HL-60 (cell line): Measurements from ENCODE around the gene NCOA5.
A peak's percentile ranks its signal among the peaks of the same experiment; 100 is the strongest.

Source experiments
- DNase-seq, 2 experiments: peaks; one replicate each; pipeline ENCODE4 v3.0.0-alpha.2; 2010 to 2020; ENCODE audit warnings: low read depth in 1 of 2, low spot score in 1 of 2
- H3K27ac ChIP-seq: fragments of 250-450 bp; sonication (Bioruptor Pico); replicated peaks from 2 replicates; pipeline ENCODE4 v1.5.1; 2020; ENCODE audit warnings: mild to moderate bottlenecking, moderate library complexity
- H3K27me3 ChIP-seq: fragments of 250-450 bp; sonication (Bioruptor Pico); 2 replicates; pipeline ENCODE4 v1.5.1; 2021; ENCODE audit warnings: mild to moderate bottlenecking, moderate library complexity; ENCODE audit not compliant: insufficient read depth, poor library complexity, severe bottlenecking
- H3K4me3 ChIP-seq: replicated peaks from 2 replicates; pipeline ENCODE4 v1.5.1; 2011; ENCODE audit warnings: mild to moderate bottlenecking, control low read depth, low read length; ENCODE audit not compliant: insufficient read depth
- GABPA ChIP-seq: IDR thresholded peaks from 2 replicates; pipeline ENCODE4 v1.6.1; 2012; ENCODE audit warnings: low read depth
- POLR2AphosphoS5 ChIP-seq: IDR thresholded peaks from 2 replicates; pipeline ENCODE4 v1.6.1; 2012; ENCODE audit warnings: low read depth
- SPI1 ChIP-seq: IDR thresholded peaks from 2 replicates; pipeline ENCODE4 v1.6.1; 2012; ENCODE audit warnings: low read depth, mild to moderate bottlenecking, borderline replicate concordance
- TF ChIP-seq, protein P1 (sequence below): IDR thresholded peaks from one replicate; pipeline ENCODE4 v1.5.1; 2011; ENCODE audit warnings: low read length, control low read depth, inconsistent platforms; ENCODE audit not compliant: insufficient read depth
- TF ChIP-seq, protein P2 (sequence below): IDR thresholded peaks from 2 replicates; pipeline ENCODE4 v1.6.1; 2012; ENCODE audit warnings: low read depth; ENCODE audit not compliant: insufficient replicate concordance

The NCOA5 gene

DNA sequence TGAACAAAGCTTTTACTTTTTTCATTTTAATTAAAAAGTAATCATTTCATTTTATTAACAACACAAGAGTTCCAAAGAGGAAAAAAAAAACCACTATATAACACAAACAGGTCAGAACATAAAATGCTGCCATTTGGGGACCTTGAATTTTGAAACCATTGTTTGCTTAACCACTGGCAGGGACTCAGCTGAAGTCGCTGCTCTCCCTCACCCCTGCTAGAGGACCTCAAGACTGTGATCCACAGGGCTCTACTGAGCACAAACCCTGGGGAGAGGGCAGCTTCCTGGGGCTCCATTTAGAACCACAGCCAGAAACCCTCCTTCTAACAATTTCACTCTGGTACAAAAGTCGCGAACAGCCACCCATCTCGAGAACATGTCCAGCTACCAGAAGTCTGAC, 28.8 kb downstream of the NCOA5 start:
- H3K4me3 ChIP-seq: no peak overlapping the region
- no peaks in the 10 kb centered on the region for H3K27me3 ChIP-seq
- TF ChIP-seq POLR2AphosphoS5 (no peak), GABPA (no peak), SPI1 (no peak)
- TF ChIP-seq, protein P1, sequence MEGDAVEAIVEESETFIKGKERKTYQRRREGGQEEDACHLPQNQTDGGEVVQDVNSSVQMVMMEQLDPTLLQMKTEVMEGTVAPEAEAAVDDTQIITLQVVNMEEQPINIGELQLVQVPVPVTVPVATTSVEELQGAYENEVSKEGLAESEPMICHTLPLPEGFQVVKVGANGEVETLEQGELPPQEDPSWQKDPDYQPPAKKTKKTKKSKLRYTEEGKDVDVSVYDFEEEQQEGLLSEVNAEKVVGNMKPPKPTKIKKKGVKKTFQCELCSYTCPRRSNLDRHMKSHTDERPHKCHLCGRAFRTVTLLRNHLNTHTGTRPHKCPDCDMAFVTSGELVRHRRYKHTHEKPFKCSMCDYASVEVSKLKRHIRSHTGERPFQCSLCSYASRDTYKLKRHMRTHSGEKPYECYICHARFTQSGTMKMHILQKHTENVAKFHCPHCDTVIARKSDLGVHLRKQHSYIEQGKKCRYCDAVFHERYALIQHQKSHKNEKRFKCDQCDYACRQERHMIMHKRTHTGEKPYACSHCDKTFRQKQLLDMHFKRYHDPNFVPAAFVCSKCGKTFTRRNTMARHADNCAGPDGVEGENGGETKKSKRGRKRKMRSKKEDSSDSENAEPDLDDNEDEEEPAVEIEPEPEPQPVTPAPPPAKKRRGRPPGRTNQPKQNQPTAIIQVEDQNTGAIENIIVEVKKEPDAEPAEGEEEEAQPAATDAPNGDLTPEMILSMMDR: no peak
- TF ChIP-seq, protein P2, sequence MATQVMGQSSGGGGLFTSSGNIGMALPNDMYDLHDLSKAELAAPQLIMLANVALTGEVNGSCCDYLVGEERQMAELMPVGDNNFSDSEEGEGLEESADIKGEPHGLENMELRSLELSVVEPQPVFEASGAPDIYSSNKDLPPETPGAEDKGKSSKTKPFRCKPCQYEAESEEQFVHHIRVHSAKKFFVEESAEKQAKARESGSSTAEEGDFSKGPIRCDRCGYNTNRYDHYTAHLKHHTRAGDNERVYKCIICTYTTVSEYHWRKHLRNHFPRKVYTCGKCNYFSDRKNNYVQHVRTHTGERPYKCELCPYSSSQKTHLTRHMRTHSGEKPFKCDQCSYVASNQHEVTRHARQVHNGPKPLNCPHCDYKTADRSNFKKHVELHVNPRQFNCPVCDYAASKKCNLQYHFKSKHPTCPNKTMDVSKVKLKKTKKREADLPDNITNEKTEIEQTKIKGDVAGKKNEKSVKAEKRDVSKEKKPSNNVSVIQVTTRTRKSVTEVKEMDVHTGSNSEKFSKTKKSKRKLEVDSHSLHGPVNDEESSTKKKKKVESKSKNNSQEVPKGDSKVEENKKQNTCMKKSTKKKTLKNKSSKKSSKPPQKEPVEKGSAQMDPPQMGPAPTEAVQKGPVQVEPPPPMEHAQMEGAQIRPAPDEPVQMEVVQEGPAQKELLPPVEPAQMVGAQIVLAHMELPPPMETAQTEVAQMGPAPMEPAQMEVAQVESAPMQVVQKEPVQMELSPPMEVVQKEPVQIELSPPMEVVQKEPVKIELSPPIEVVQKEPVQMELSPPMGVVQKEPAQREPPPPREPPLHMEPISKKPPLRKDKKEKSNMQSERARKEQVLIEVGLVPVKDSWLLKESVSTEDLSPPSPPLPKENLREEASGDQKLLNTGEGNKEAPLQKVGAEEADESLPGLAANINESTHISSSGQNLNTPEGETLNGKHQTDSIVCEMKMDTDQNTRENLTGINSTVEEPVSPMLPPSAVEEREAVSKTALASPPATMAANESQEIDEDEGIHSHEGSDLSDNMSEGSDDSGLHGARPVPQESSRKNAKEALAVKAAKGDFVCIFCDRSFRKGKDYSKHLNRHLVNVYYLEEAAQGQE: no peak
- DNase-seq: no peak
- H3K27ac ChIP-seq: 0 out of 2 replicates have a peak overlapping the region, but pooled peaks have one; percentile 30

DNA sequence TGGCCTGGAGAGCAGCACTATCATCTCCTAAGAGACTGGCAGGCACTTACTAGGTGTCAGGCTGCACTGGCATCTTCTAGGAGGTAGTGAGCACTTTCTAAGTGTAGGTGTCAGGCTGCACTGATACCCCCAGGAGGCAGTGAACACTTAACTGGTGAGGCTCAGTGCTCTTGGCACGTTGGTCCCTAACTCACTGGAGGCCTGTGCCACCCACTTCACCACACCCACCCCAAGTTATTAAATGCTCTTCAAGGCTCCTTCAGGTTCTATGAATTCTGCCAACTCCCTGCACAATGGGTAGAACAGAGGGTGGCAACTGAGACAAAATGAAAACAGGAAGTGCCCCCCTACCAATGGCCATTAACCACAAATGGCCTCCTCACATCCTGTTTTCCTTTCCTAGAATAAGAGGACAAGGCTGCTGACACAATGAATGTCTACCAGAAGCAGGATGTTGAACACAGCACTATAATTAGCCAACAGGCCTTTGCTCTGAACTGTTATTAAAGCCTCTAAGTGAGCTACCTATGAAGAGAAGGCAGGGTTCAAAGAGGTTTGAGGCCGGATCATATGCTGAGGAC, 29.4 kb downstream of the NCOA5 start:
- no peak overlapping the region for H3K4me3 ChIP-seq
- 0 out of 2 replicates have a peak overlapping the region, but pooled peaks have one; percentile 30 for H3K27ac ChIP-seq
- DNase-seq: peak in 1 of 2 experiments; percentile 67
- H3K27me3 ChIP-seq: no peaks in the 10 kb centered on the region
- no peak for TF ChIP-seq GABPA
- TF ChIP-seq SPI1: peak; percentile 88

DNA sequence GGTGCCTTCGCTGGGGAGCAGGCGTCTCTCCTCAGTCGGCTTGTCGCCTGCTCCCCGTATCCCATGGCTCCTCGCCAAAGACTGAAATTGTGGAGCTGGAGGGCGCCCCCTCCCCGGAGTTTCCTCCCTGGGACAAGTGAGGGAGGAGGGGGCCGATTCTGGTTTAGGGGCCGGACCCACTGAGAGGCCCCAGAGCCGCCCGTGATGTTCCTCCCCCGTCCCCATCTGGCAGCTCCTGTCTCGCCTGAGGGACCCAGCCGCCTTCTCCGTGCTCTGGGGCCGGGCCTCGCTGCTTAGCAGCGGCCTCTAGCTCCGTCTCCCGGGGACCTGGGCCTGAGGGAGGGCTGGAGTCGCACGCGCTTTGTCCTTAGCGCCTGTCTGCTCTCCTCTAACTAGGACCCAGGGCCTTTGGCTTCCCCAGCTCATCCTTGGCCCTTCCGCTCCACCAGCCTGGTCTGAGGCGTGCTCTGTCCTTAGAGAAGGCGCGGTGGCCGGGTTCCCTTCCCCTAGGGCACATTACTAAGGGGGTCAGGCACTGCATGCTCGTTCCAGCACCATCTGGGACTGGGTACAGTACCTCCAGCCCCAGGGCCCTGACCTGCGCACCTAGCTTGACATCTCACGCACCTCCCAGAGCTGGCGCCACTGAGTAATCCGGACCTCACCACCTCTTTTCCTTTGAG, 31.0 kb downstream of the NCOA5 start:
- DNase-seq: peak in 1 of 2 experiments; percentile 63
- TF ChIP-seq, protein P1: no peak
- no peak; the same call in 1 of the 2 replicates for TF ChIP-seq POLR2AphosphoS5
- no peak for TF ChIP-seq SPI1
- TF ChIP-seq GABPA: no peak
- TF ChIP-seq, protein P2: no peak
- Histone ChIP-seq H3K27ac (peak overlapping the region; percentile 31), H3K4me3 (peak overlapping the region; percentile 29), H3K27me3 (no peaks in the 10 kb centered on the region)

DNA sequence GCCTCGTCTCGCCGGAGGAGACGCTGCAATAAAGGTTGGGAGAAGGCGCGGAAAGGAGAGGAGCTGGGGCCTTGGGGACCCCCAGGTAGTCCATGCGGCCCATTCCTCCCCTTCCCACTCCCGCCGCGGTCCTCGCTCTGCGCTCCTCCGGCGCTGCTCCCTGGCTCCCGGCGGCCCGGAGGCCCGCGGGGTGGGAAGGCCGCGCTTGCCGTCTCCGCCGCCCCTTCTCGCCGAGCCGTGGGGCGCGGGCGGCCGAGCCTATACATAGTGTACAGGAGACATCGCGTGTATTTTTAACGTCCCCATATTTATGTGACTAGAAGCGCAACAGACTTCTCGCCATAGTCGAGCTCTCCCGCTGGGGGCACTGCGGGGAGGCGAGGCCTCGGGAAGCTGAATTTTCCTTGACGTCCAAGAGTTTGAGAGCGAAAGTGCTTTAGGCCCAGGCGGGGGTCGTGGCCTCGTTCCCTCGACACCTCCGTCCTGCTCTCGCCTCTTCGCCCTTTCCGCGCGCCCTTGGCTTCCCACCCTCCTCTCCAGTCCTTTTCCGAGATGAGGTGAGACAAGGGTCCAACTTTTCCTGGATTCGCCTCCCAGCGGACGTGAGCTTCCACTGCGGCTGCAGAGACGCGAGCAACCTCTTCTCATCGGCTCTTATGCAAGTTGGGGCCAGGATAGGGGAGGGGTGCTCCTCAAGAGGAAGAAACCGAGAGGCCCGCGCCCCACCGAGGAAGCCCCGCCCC, 31.7 kb downstream of the NCOA5 start:
- Histone ChIP-seq H3K27ac (peak overlapping the region; percentile 31), H3K27me3 (no peaks in the 10 kb centered on the region), H3K4me3 (peak overlapping the region; percentile 29)
- peak; percentile 69 to 95 for DNase-seq
- no peak for TF ChIP-seq POLR2AphosphoS5
- TF ChIP-seq, protein P1: no peak
- TF ChIP-seq, protein P2: peak; percentile 59
- TF ChIP-seq SPI1: no peak
- TF ChIP-seq GABPA: no peak
